Activated naive CD4-positive, alpha-beta T cell treated with anti-CD3 and anti-CD28 coated beads, Interleukin-2, amount 10 ng/mL, durations not matched to agents 7 days and 5 days (primary cell): ENCODE results near the gene TBC1D5.
"Not testable (repeated sequence)": the region's sequence is repeated elsewhere in the genome, so short reads cannot be mapped to it uniquely, and the experiment has no call there.

Experiments
- CTCF ChIA-PET: fragments of 350-600 bp; sonication (Branson Sonifier 250); formaldehyde crosslinking; loops from one replicate; lab custom pipeline; 2021; ENCODE audit warnings: antibody characterized with exemption; lab: Charles Lee
- DNase-seq: peaks from one replicate; pipeline ENCODE4 v3.0.0-alpha.2; 2020
- H3K27ac Mint-ChIP-seq: one replicate; pipeline ENCODE4 v1.8.0; 2021; ENCODE audit warnings: mild to moderate bottlenecking, moderate library complexity, mixed read lengths
- H3K27me3 Mint-ChIP-seq: one replicate; pipeline ENCODE4 v1.8.0; 2021; ENCODE audit warnings: mild to moderate bottlenecking, mixed read lengths
- H3K36me3 Mint-ChIP-seq: one replicate; pipeline ENCODE4 v1.8.0; 2021; ENCODE audit warnings: mixed read lengths
- H3K4me1 Mint-ChIP-seq: one replicate; pipeline ENCODE4 v1.8.0; 2021; ENCODE audit warnings: mixed read lengths
- H3K4me3 Mint-ChIP-seq: one replicate; pipeline ENCODE4 v1.8.0; 2021; ENCODE audit warnings: mild to moderate bottlenecking, moderate library complexity, mixed read lengths
- H3K9me3 Mint-ChIP-seq: one replicate; pipeline ENCODE4 v1.8.0; 2021; ENCODE audit warnings: mixed read lengths

The TBC1D5 gene

GRCh38 chr3:17532446-17532845, 210.0 kb downstream of the TBC1D5 start:
- H3K36me3 Mint-ChIP-seq, H3K4me3 Mint-ChIP-seq, H3K27me3 Mint-ChIP-seq, H3K4me1 Mint-ChIP-seq, DNase-seq, H3K27ac Mint-ChIP-seq, H3K9me3 Mint-ChIP-seq, CTCF ChIA-PET: not testable (repeated sequence)

DNA sequence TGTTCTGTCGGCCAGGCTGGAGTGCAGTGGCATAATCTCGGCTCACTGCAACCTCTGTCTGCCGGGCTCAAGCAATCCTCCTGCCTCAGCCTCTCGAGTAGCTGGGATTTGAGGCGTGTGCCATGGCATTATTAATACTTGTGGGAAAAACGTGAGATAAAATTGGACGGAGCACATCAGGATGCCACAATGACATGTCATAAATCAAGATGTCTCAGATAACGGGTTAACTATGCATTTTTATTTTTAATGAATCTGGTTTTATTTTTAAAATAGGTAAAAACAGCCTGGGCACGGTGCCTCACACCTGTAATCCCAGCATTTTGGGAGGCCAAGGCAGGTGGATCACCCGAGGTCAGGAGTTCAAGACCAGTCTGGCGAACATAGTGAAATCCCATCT, 212.8 kb downstream of the TBC1D5 start:
- Mint-ChIP-seq H3K4me3 (no peak overlapping the region), H3K36me3 (peaks cover 2% of the 10 kb centered on the region), H3K4me1 (no peaks in the 10 kb centered on the region), H3K27ac (no peak overlapping the region), H3K27me3 (no peaks in the 10 kb centered on the region), H3K9me3 (peaks cover 3% of the 10 kb centered on the region)
- DNase-seq, result no peak
- CTCF ChIA-PET, result interaction anchor here (0.7 kb wide), 1 partner anchor 1395 kb away, joined by 3 read pairs; no protein-coding TSS in a partner anchor

GRCh38 chr3:17518189-17519059, 224.0 kb downstream of the TBC1D5 start:
- H3K27ac Mint-ChIP-seq, result no peak overlapping the region
- no peaks in the 10 kb centered on the region for H3K27me3 Mint-ChIP-seq
- DNase-seq, result no peak
- CTCF ChIA-PET, result interaction anchor here (0.6 kb wide), 1 partner anchor 26 kb away, joined by 3 read pairs; no protein-coding TSS in a partner anchor
- H3K4me3 Mint-ChIP-seq, result no peak overlapping the region
- H3K36me3 Mint-ChIP-seq, result no peaks in the 10 kb centered on the region
- no peaks in the 10 kb centered on the region for H3K9me3 Mint-ChIP-seq
- H3K4me1 Mint-ChIP-seq, result no peaks in the 10 kb centered on the region

DNA sequence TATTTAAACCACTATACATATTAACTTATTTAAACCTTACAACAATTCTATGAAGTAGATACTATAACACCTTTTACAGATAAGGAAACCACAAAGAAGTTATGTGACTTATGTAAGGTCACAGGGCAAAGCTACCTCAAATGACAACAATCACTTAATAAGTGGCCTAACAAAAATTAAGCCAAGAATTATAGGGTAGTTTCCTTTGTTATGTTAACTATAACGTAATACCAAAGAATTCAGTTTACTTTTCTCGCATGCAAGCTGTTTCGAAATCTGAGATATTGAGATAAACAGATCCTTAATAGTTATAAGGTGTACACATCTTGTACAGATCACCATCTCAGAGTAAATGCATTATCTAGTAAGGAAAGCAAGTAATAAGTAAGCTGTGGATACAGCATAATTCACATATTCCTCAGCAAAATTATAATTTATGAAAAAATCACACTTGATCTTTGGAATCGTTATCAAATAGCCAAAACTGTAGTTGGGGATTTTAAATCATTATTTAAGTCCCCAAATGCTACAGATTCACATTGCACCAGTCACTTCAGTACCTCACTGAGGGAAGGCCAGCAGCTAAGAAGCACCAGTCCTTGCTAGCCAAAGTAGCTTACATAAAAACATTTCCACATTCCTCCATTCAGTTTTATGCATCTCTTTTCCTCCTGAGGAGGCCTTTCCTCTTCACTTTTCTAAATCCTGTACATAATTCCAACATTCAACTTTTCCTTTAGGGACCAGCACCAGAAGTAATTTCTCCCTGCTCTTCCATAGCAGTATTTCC, 226.8 kb downstream of the TBC1D5 start:
- CTCF ChIA-PET, result no interaction called here
- H3K27me3 Mint-ChIP-seq, result no peaks in the 10 kb centered on the region
- H3K9me3 Mint-ChIP-seq, result no peaks in the 10 kb centered on the region
- H3K36me3 Mint-ChIP-seq, result no peaks in the 10 kb centered on the region
- no peak overlapping the region for H3K4me3 Mint-ChIP-seq
- H3K27ac Mint-ChIP-seq, result no peak overlapping the region
- no peak for DNase-seq
- H3K4me1 Mint-ChIP-seq, result no peaks in the 10 kb centered on the region

GRCh38 chr3:17514597-17514996, 227.8 kb downstream of the TBC1D5 start:
- CTCF ChIA-PET, result no interaction called here
- Mint-ChIP-seq H3K27ac (no peak overlapping the region), H3K27me3 (no peaks in the 10 kb centered on the region), H3K36me3 (no peaks in the 10 kb centered on the region), H3K4me1 (no peaks in the 10 kb centered on the region), H3K9me3 (no peaks in the 10 kb centered on the region), H3K4me3 (no peak overlapping the region)
- no peak for DNase-seq

DNA sequence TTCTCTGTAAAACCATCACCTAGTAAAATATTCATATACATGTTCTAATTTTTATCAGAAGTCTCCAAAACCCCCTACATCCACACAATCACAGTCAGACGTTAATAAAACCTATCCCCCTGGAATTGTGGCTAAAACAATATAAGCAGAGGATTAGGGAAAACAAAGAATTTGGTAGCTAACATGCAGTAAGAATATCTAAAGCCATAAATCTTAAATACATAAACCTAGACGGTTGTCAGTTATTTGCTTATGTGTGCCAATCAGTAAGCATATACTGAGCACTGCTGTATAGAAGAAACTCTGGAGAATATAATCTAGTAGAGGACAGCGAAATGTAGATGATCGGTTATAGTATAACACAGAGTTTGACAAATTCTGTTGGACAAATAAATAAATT, 232.2 kb downstream of the TBC1D5 start:
- no peak overlapping the region for H3K27ac Mint-ChIP-seq
- H3K4me1 Mint-ChIP-seq, result no peaks in the 10 kb centered on the region
- H3K27me3 Mint-ChIP-seq, result no peaks in the 10 kb centered on the region
- H3K4me3 Mint-ChIP-seq, result no peak overlapping the region
- H3K36me3 Mint-ChIP-seq, result no peaks in the 10 kb centered on the region
- no peak for DNase-seq
- CTCF ChIA-PET, result interaction anchor here (1.0 kb wide), 1 partner anchor 10 kb away, joined by 3 read pairs; no protein-coding TSS in a partner anchor
- H3K9me3 Mint-ChIP-seq, result no peaks in the 10 kb centered on the region

DNA sequence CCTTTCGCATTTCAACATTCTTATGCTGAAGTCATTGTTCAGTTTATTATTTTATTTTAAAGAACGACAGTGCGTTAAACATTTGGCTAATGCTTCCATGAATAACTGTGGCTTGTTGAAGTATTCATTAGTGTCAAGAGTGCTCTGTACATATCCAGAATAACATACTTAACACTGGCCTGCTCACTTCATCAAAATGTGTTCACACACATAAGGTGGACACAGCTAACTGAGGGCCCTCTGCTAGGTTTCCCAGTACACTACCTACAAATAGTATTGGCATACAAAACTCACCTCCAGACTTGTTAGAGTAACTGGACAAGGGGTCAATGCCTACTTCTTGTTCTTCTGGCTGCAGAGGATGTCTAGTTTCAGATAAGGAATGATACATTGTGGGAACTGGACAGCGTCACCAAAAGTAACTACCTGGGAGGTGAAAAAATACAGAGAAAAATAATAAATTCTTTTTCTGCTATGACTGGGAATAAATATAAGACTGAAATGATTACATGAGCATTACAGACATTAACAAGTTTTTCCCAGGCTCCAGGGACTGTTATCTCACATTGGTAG, 234.2 kb downstream of the TBC1D5 start:
- no peak overlapping the region for H3K27ac Mint-ChIP-seq
- H3K27me3 Mint-ChIP-seq, result no peaks in the 10 kb centered on the region
- no peak overlapping the region for H3K4me3 Mint-ChIP-seq
- no peaks in the 10 kb centered on the region for H3K4me1 Mint-ChIP-seq
- H3K36me3 Mint-ChIP-seq, result no peaks in the 10 kb centered on the region
- CTCF ChIA-PET, result no interaction called here
- no peak for DNase-seq
- no peaks in the 10 kb centered on the region for H3K9me3 Mint-ChIP-seq

- no peak for DNase-seq
- Mint-ChIP-seq H3K36me3 (no peaks in the 10 kb centered on the region), H3K4me1 (no peaks in the 10 kb centered on the region), H3K27ac (no peak overlapping the region), H3K9me3 (no peaks in the 10 kb centered on the region), H3K4me3 (no peak overlapping the region), H3K27me3 (no peaks in the 10 kb centered on the region)
- CTCF ChIA-PET, result no interaction called here
Measured at GRCh38 chr3:17507480-17507879, 235.0 kb downstream of the TBC1D5 start.

DNA sequence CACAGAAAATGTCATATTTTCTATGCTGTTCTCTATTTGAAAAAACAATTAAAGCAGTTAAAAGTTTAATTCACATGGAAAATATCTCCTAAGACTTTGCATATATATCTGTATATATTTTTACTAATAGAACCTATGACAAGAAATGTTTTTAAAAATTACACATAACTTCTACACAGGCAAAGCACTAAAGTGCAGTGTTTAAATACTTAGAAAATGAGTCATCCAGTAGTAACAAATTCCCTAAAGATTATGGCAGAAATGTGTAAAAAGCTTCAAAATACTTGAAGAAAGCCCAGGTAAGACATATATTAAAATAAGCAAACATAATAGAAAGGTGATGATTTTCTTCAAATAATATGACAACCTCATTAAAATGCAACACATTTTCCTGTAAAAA, 236.6 kb downstream of the TBC1D5 start:
- Mint-ChIP-seq H3K27me3 (no peaks in the 10 kb centered on the region), H3K36me3 (no peaks in the 10 kb centered on the region), H3K27ac (no peak overlapping the region), H3K9me3 (no peaks in the 10 kb centered on the region), H3K4me1 (no peaks in the 10 kb centered on the region), H3K4me3 (no peak overlapping the region)
- no peak for DNase-seq
- CTCF ChIA-PET, result no interaction called here

- Mint-ChIP-seq H3K36me3 (no peaks in the 10 kb centered on the region), H3K27me3 (no peaks in the 10 kb centered on the region), H3K9me3 (no peaks in the 10 kb centered on the region), H3K27ac (no peak overlapping the region), H3K4me1 (no peaks in the 10 kb centered on the region), H3K4me3 (no peak overlapping the region)
- CTCF ChIA-PET, result no interaction called here
- DNase-seq, result no peak
Measured at GRCh38 chr3:17501745-17502144, 240.7 kb downstream of the TBC1D5 start.

- Mint-ChIP-seq H3K27ac (no peak overlapping the region), H3K27me3 (no peaks in the 10 kb centered on the region), H3K36me3 (no peaks in the 10 kb centered on the region), H3K9me3 (no peaks in the 10 kb centered on the region), H3K4me1 (no peaks in the 10 kb centered on the region), H3K4me3 (no peak overlapping the region)
- CTCF ChIA-PET, result interaction anchor here (1.0 kb wide), 1 partner anchor 9 kb away, joined by 3 read pairs; no protein-coding TSS in a partner anchor
- no peak for DNase-seq
Measured at GRCh38 chr3:17500618-17501017, 241.8 kb downstream of the TBC1D5 start.

DNA sequence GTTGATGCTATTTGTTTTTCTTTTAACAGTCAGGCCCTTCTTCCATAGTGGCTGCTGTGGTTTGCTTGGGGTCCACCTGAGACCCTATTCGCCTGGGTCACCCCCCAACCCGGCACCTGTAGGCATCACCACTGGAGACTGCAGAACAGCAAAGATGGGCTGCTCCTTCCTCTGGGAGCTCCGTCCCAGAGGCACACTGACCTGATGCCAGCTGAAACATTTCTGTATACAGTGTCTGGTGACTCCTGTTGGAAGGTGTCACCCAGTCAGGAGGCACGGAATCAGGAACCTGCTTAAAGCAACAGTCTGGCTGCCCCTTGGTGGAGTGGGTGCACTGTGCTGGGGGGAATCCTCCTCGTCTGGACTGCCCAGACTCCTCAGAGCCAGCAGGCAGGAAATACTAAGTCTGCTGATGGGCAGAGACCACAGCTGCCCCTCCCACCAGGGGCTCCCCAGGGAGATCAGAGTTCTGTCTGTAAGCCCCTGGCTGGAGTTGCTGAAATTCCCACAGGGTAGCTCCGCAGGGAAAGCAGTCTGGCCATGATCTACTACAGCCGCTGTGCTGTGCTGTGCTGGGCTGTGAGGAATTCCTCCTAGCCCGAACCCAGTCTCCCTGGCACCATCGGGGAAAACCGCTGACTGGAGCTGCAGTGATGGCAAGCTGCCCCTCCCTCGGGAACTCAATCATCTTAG, 248.2 kb downstream of the TBC1D5 start:
- no peaks in the 10 kb centered on the region for H3K4me1 Mint-ChIP-seq
- H3K27me3 Mint-ChIP-seq, result no peaks in the 10 kb centered on the region
- H3K36me3 Mint-ChIP-seq, result peaks cover 6% of the 10 kb centered on the region
- peaks cover 2% of the 10 kb centered on the region for H3K9me3 Mint-ChIP-seq
- no peak overlapping the region for H3K4me3 Mint-ChIP-seq
- no peak overlapping the region for H3K27ac Mint-ChIP-seq
- CTCF ChIA-PET, result no interaction called here
- no peak for DNase-seq

DNA sequence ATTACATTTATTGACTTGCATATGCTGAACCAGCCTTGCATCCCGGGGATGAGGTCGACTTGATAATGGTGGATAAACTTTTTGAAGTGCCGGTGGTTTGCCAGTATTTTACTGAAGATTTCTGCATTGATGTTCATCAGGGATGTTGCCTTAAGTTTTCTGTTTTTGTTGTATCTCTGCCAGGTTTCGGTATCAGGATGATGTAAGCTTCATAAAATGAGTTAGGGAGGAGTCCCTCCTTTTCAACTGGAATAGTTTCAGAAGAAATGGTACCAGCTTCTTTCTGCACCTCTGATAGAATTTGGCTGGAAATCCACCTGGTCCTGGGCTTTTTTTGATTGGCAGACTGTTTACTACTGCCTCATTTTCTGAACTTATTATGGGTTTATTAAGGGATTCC, 250.8 kb downstream of the TBC1D5 start:
- no peak overlapping the region for H3K4me3 Mint-ChIP-seq
- no peak for DNase-seq
- peaks cover 5% of the 10 kb centered on the region for H3K9me3 Mint-ChIP-seq
- H3K27me3 Mint-ChIP-seq, result no peaks in the 10 kb centered on the region
- peaks cover 6% of the 10 kb centered on the region for H3K36me3 Mint-ChIP-seq
- H3K27ac Mint-ChIP-seq, result no peak overlapping the region
- no peaks in the 10 kb centered on the region for H3K4me1 Mint-ChIP-seq
- CTCF ChIA-PET, result no interaction called here

DNA sequence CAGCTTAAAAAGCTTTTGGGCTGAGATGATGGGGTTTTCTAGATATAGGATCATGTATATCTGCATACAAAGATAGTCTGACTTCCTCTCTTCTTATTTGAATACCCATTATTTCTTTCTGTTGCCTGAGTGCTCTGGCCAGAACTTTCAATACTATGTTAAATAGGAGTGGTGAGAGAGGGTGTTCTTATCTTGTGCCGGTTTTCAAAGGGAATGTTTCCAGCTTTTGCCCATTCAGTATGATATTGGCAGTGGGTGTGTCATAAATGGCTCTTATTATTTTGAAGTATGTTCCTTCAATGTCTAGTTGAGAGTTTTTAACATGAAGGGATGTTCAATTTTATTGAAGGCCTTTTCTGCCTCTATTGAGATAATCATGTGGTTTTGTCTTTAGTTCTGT, 251.2 kb downstream of the TBC1D5 start:
- CTCF ChIA-PET, H3K27me3 Mint-ChIP-seq, DNase-seq, H3K27ac Mint-ChIP-seq, H3K9me3 Mint-ChIP-seq, H3K4me1 Mint-ChIP-seq, H3K36me3 Mint-ChIP-seq, H3K4me3 Mint-ChIP-seq: not testable (repeated sequence)
